Measurements from ENCODE around the gene PEAR1. TPM values are rescaled to one million over a fixed set of nuclear protein-coding genes. Genes with fewer than 3 reads are reported as not detected.

PEAR1 gene
- total RNA-seq, 2 experiments from 2014 or later: not detected

DNA sequence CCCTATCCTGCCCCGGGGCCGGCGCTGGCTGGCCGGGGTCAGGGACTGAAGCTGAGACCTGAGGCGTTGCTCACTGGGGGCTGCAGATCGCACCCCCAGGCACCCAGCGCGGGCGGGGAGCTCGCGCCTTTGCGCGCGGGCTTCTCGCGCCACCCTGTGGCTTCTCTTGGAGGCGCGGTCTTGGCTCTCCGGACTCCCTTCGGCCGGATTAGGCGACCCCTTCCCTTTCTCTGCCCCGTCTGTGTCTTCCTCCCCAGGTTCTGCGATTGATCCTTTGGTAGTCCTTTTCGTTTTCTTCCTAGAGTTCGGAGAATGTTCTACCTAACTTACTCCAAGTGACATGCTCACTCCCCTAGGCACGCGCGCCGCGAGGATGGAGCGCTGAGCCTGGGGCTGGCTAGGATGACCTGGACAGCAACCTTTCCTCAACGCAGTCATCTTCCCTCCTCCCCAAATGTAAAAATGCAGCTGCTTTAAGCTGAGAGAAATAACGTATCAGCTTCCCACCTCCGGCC, 33.3 kb upstream of the PEAR1 start:
- Mint-ChIP-seq H3K36me3 (ENCODE audit: low read depth) (no peaks in the 10 kb centered on the region), H3K4me3 (peak overlapping the region; percentile 56), H3K27me3 (peaks cover 45% of the 10 kb centered on the region), H3K27ac (no peak overlapping the region), H3K9me3 (ENCODE audit: low read depth) (no peaks in the 10 kb centered on the region), H3K4me1 (peaks cover 25% of the 10 kb centered on the region)
- ChIA-PET POLR2A (interaction anchor here (1.0 to 2.0 kb wide), 5 partner anchors 46 to 134 kb away, joined by 3 to 7 read pairs (median 4); no protein-coding TSS in a partner anchor), CTCF (interaction anchor here (0.5 to 6.7 kb wide), 46 partner anchors 11 to 350 kb away, joined by 3 to 109 read pairs (median 5); partner anchors contain the start of genes ISG20L2, METTL25B, MRPL24 and PRCC)
- intact Hi-C loops (cut with DNase I, micrococcal nuclease): loop anchor here (1.0 to 5.0 kb wide), 10 partner anchors 21 to 173 kb away; partner anchors contain the start of gene SH2D2A (in 1 of the 2)
- peak; percentile 47 for ATAC-seq
- peak; percentile 77 for DNase-seq

DNA sequence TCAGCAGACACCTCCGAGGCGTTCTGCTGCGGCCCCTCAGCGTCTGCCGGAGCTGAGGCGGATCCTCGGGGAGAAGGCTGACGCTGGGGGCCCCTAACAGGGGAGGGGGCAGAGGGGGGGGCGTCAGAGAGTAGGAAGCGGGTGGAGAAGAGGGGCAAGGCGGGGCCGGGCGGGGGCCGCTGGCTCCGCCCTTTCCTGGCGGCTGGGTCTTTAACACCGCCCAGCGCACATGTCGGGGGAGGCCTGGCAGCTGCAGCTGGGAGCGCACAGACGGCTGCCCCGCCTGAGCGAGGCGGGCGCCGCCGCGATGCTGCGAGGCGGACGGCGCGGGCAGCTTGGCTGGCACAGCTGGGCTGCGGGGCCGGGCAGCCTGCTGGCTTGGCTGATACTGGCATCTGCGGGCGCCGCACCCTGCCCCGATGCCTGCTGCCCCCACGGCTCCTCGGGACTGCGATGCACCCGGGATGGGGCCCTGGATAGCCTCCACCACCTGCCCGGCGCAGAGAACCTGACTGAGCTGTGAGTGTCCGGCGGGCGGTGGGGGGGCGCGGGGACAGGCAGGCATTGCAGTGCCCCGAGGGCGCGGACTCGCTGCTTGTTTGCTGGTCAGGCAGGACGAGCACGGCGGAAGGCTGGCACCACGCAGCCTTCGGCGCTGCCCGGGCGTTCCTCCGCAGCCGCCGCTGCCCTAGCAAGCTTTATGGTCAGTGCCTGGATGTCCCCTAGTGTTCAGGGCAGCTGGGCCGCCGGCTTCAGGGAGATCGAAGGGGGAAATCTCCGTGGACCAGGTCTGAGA, 32.7 kb upstream of the PEAR1 start, which contains the start of gene NTRK1:
Gene NTRK1 (plus strand): TSS at position 238 of the 796 bp plus-strand sequence. CDS start 70 bp downstream, at position 308.
- intact Hi-C loops (cut with DNase I, micrococcal nuclease): loop anchor here (1.0 to 5.0 kb wide), 10 partner anchors 22 to 174 kb away; partner anchors contain the start of gene SH2D2A (in 1 of the 2)
- ChIA-PET CTCF (interaction anchor here (0.5 to 6.7 kb wide), 36 partner anchors 11 to 350 kb away, joined by 3 to 109 read pairs (median 5); partner anchors contain the start of genes ISG20L2, METTL25B, MRPL24 and PRCC), POLR2A (interaction anchor here (0.6 to 2.0 kb wide), 5 partner anchors 45 to 158 kb away, joined by 3 to 7 read pairs (median 4); no protein-coding TSS in a partner anchor)
- Mint-ChIP-seq H3K27ac (no peak within 1 kb of the TSS), H3K4me1 (peaks cover 29% of the 10 kb centered on the region), H3K4me3 (peak within 1 kb of the TSS; percentile 56), H3K9me3 (ENCODE audit: low read depth) (no peaks in the 10 kb centered on the region), H3K27me3 (peaks cover 45% of the 10 kb centered on the region), H3K36me3 (ENCODE audit: low read depth) (no peaks in the 10 kb centered on the region)
- DNase-seq (peak; percentile 76), ATAC-seq (peak; percentile 63)

DNA sequence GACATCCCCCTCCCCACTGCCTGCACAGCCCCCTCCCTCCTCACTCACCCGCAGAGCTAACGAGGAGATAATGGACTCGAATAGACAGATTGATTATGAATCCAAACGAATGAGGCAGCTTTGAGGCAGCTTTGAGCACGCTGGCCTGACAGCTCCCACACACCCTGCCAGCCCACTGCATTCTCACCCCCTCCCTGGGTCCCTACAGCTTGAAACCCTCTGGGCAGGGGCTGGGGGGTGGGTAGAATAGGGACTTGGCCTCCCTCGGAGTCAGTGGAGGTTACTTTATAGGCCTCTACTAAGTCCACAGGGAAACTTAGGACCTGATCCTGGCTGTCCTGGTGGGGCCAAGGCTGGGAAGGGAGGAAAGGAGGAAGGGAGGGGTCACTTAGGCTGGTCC, 30.9 kb upstream of the PEAR1 start:
- H3K4me1 Mint-ChIP-seq: peaks cover 39% of the 10 kb centered on the region
- no peaks in the 10 kb centered on the region for H3K9me3 Mint-ChIP-seq (ENCODE audit: low read depth)
- intact Hi-C loops (cut with DNase I, micrococcal nuclease): loop anchor here in 1 of 2 experiments (5.0 kb wide), 2 partner anchors 50 to 175 kb away; no protein-coding TSS in a partner anchor
- no peak overlapping the region for H3K27ac Mint-ChIP-seq
- no peak for DNase-seq
- no peak overlapping the region for H3K4me3 Mint-ChIP-seq
- POLR2A ChIA-PET: no interaction called here
- H3K27me3 Mint-ChIP-seq: peaks cover 45% of the 10 kb centered on the region
- H3K36me3 Mint-ChIP-seq (ENCODE audit: low read depth): no peaks in the 10 kb centered on the region
- no peak for ATAC-seq
- CTCF ChIA-PET: interaction anchor here (1.0 to 6.7 kb wide), 8 partner anchors 9 to 135 kb away, joined by 3 to 109 read pairs (median 29); partner anchors contain the start of genes ISG20L2 and METTL25B

DNA sequence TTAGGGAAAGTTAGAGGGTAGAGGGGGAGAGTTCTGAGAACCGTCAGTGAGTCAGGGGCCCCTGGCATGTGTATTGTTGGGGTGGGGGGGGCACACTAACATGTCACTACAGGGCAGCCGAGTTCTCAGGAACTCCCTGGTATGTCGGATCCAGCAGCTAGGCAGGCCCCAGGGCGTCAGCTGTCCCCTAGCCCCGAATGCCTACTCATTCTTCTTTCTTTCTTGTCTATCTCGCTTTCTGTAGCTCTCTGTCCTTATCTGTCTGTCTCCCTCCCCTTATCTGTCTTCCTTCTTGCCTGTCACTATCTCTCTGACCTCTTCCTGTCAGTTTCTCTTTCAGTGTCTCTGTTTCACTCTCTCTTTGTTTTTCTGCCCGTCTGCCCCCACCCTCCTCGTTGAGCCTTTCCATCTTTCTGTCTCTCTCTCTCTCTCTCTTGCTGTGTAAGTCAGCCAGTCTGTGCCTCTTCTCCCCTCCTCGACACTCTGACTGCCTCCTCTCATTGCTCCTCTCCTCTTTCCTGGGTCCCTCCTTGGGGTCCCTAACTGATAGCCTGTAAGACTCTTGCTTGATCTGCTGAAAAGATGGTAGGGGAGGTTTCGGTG, 30.4 kb upstream of the PEAR1 start:
- Mint-ChIP-seq H3K27ac (peak overlapping the region; percentile 61), H3K4me3 (peak overlapping the region; percentile 0), H3K27me3 (peaks cover 41% of the 10 kb centered on the region), H3K4me1 (peaks cover 39% of the 10 kb centered on the region), H3K36me3 (ENCODE audit: low read depth) (no peaks in the 10 kb centered on the region), H3K9me3 (ENCODE audit: low read depth) (no peaks in the 10 kb centered on the region)
- intact Hi-C loops (cut with DNase I, micrococcal nuclease): loop anchor here in 1 of 2 experiments (5.0 kb wide), 2 partner anchors 51 to 176 kb away; no protein-coding TSS in a partner anchor
- peak; percentile 65 for ATAC-seq
- ChIA-PET CTCF (interaction anchor here (1.6 to 6.7 kb wide), 5 partner anchors 25 to 135 kb away, joined by 4 to 109 read pairs (median 84); partner anchors contain the start of genes ISG20L2 and METTL25B), POLR2A (no interaction called here)
- DNase-seq: peak; percentile 58

DNA sequence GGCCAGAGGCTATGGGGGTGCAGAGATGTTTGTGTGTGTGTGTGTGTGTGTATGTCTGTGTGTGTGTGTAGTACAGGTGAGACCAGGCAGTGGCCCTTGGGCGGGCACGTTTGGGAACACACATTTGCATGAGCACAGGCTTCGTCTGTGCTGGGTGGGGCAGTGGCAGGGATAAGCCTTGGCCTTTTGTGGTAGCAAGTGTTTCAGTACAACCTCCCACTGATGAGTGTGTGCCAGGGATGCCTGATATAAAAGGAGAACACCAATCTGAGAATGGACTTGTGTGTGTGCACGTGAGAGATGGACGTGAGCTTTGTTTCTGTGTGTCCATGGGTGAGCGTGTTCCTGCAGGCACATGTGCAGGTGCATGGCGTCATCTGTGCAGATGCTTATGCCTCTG, 29.9 kb upstream of the PEAR1 start:
- ATAC-seq (no peak), DNase-seq (no peak)
- ChIA-PET CTCF (interaction anchor here (1.6 to 6.7 kb wide), 5 partner anchors 25 to 136 kb away, joined by 4 to 109 read pairs (median 84); partner anchors contain the start of genes ISG20L2 and METTL25B), POLR2A (no interaction called here)
- Mint-ChIP-seq H3K27me3 (peaks cover 35% of the 10 kb centered on the region), H3K36me3 (ENCODE audit: low read depth) (no peaks in the 10 kb centered on the region), H3K27ac (peak overlapping the region; percentile 61), H3K9me3 (ENCODE audit: low read depth) (no peaks in the 10 kb centered on the region), H3K4me1 (peaks cover 39% of the 10 kb centered on the region), H3K4me3 (no peak overlapping the region)
- intact Hi-C loops (cut with DNase I, micrococcal nuclease): loop anchor here in 1 of 2 experiments (5.0 kb wide), 2 partner anchors 51 to 176 kb away; no protein-coding TSS in a partner anchor

DNA sequence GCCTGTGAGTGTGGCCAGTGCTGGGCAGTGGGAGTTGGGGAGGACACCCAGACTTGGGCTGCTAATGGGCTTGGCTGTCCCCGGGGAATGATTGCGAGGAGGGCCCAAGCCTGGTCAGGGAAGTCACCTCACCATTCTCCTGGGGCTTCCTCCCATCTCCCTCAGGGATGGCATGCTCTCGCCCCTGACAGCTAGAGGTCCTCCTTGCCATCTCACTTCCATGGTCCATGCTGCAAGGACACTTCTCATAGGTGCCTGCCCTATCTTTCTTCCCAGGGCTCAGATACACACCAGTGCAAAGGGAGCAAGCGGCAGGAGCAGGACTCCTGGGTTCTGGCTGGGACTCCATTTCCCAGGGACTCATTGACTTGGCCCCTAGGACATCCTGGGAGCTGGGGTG, 28.7 kb upstream of the PEAR1 start:
- H3K9me3 Mint-ChIP-seq (ENCODE audit: low read depth): no peaks in the 10 kb centered on the region
- intact Hi-C loops (cut with DNase I, micrococcal nuclease): loop anchor here in 1 of 2 experiments (5.0 kb wide), 2 partner anchors 52 to 177 kb away; no protein-coding TSS in a partner anchor
- H3K27me3 Mint-ChIP-seq: peaks cover 29% of the 10 kb centered on the region
- peaks cover 36% of the 10 kb centered on the region for H3K4me1 Mint-ChIP-seq
- ATAC-seq (no peak), DNase-seq (no peak)
- H3K4me3 Mint-ChIP-seq: no peak overlapping the region
- no peaks in the 10 kb centered on the region for H3K36me3 Mint-ChIP-seq (ENCODE audit: low read depth)
- ChIA-PET POLR2A (interaction anchor here (0.6 kb wide), 1 partner anchor 163 kb away, joined by 4 read pairs; no protein-coding TSS in a partner anchor), CTCF (interaction anchor here (0.5 to 1.2 kb wide), 4 partner anchors 64 to 173 kb away, joined by 3 to 4 read pairs (median 4); partner anchors contain the start of genes ISG20L2 and METTL25B)
- no peak overlapping the region for H3K27ac Mint-ChIP-seq

DNA sequence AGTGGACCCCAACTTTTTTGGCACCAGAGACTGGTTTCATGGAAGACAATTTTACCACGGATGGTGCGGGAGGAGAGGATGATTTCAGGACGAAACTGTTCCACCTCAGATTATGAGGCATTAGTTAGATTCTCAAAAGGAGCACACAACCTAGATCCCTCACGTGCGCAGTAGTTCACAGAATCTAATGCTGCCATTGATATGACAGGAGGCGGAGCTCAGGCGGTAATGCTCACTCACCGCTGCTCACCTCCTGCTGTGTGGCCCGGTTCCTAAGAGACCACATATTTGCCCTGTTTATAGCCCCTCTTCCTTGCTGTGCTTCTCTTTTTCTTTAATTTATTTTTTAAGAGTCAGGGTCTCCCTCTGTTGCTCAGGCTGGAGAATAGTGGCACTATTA, 28.3 kb upstream of the PEAR1 start:
- no peaks in the 10 kb centered on the region for H3K9me3 Mint-ChIP-seq (ENCODE audit: low read depth)
- H3K4me3 Mint-ChIP-seq: no peak overlapping the region
- ATAC-seq (no peak), DNase-seq (no peak)
- CTCF ChIA-PET: interaction anchor here (0.6 to 1.2 kb wide), 3 partner anchors 65 to 137 kb away, joined by 3 to 4 read pairs (median 3); partner anchors contain the start of genes ISG20L2 and METTL25B
- H3K27me3 Mint-ChIP-seq: peaks cover 27% of the 10 kb centered on the region
- POLR2A ChIA-PET: no interaction called here
- H3K36me3 Mint-ChIP-seq (ENCODE audit: low read depth): no peaks in the 10 kb centered on the region
- peak overlapping the region; percentile 9 for H3K27ac Mint-ChIP-seq
- intact Hi-C loops (cut with DNase I, micrococcal nuclease): no loop called here
- peaks cover 38% of the 10 kb centered on the region for H3K4me1 Mint-ChIP-seq

DNA sequence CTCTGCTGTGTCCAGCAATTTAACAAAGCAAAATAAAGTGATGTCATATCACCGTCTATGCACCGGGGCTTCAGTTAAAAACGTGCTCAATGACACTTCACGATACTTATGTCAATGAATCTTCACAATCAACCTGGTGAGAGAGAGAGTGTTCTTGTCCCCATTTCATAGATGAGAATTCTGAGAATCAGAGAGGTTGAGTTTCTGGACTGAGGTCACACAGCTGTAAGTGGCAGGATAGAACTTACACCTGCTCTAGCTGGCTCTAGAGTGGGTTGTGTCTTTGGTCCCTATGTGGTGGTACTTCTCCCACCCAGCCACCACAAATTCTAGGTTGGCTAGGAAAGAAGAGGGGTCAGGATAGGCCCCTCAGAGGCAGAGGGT, 27.7 kb upstream of the PEAR1 start:
- CTCF ChIA-PET: interaction anchor here (0.6 to 1.2 kb wide), 2 partner anchors 65 to 119 kb away, joined by 3 to 4 read pairs; no protein-coding TSS in a partner anchor
- peaks cover 24% of the 10 kb centered on the region for H3K27me3 Mint-ChIP-seq
- H3K4me1 Mint-ChIP-seq: peaks cover 42% of the 10 kb centered on the region
- H3K4me3 Mint-ChIP-seq: no peak overlapping the region
- POLR2A ChIA-PET: no interaction called here
- DNase-seq (no peak), ATAC-seq (no peak)
- H3K9me3 Mint-ChIP-seq (ENCODE audit: low read depth): no peaks in the 10 kb centered on the region
- intact Hi-C loops (cut with DNase I, micrococcal nuclease): no loop called here
- peak overlapping the region; percentile 9 for H3K27ac Mint-ChIP-seq
- no peaks in the 10 kb centered on the region for H3K36me3 Mint-ChIP-seq (ENCODE audit: low read depth)

DNA sequence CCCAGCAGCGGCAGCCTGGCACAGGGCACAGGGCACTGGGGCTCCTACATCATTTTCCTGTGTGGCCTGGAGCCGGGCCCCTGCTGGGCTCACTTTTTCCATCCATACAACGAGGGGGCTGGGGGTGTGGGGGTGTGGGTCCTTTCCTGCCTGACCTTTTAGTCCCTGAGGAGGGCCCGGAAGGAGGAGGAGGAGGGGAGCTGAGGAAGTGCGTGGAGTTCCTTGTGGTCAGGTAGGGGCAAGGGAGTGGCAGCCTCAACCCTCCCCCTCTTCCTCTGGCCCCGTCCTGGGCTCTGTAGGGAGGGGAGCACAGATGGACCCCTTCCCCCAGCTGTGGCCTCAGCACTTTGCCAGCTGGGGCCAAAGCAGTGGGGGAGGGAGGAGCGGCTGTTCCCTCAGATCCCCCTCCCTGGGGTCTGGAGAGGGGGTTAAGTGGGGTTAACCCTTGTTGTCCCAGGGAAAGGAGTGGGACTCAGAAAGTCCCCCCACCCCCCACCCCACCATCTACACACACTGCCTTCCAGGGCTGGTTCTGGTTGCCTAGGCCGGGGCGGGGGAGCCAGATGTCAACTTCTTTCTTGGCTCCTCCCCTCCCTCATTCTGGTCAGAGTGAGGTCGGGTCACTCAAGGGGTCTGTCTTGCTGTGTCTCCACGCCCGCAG, 27.1 kb upstream of the PEAR1 start:
- intact Hi-C loops (cut with DNase I, micrococcal nuclease): no loop called here
- CTCF ChIA-PET: no interaction called here
- POLR2A ChIA-PET: no interaction called here
- ATAC-seq: peak; percentile 13
- no peaks in the 10 kb centered on the region for H3K9me3 Mint-ChIP-seq (ENCODE audit: low read depth)
- H3K27ac Mint-ChIP-seq: peak overlapping the region; percentile 9
- peak; percentile 53 for DNase-seq
- H3K4me3 Mint-ChIP-seq: no peak overlapping the region
- H3K27me3 Mint-ChIP-seq: peaks cover 24% of the 10 kb centered on the region
- H3K4me1 Mint-ChIP-seq: peaks cover 45% of the 10 kb centered on the region
- no peaks in the 10 kb centered on the region for H3K36me3 Mint-ChIP-seq (ENCODE audit: low read depth)

DNA sequence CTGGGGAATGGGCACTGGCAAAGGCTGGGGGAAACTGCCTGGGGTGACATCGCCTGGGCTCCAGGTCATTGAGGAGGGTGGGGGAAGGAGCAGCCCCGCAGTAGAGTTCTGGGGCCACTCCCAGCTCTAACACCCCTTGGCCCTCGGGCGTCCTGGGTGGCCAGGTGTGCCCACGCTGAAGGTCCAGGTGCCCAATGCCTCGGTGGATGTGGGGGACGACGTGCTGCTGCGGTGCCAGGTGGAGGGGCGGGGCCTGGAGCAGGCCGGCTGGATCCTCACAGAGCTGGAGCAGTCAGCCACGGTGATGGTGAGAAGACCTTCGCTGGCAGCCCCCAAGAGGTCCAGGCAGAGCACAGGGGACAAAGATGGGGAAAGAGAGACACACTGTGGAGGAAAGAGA, 25.2 kb upstream of the PEAR1 start:
- no peak overlapping the region for H3K27ac Mint-ChIP-seq
- peaks cover 32% of the 10 kb centered on the region for H3K4me1 Mint-ChIP-seq
- intact Hi-C loops (cut with DNase I, micrococcal nuclease): no loop called here
- DNase-seq: no peak
- ATAC-seq: no peak
- ChIA-PET POLR2A (no interaction called here), CTCF (interaction anchor here (1.3 kb wide), 1 partner anchor 21 kb away, joined by 6 read pairs; no protein-coding TSS in a partner anchor)
- no peak overlapping the region for H3K4me3 Mint-ChIP-seq
- H3K36me3 Mint-ChIP-seq (ENCODE audit: low read depth): no peaks in the 10 kb centered on the region
- peaks cover 10% of the 10 kb centered on the region for H3K27me3 Mint-ChIP-seq
- no peaks in the 10 kb centered on the region for H3K9me3 Mint-ChIP-seq (ENCODE audit: low read depth)
